Esophagus muscularis mucosa (tissue), 3 donors: ENCODE measurements around the gene CDH1.
"Not testable (repeated sequence)": the region's sequence is repeated elsewhere in the genome, so short reads cannot be mapped to it uniquely, and the experiment has no call there.

ENCODE experiments used
- EP300 ChIP-seq: sonication (generic); formaldehyde crosslinking; IDR thresholded peaks from one replicate; pipeline ENCODE4 v1.6.1; 2017; ENCODE audit warnings: antibody characterized with exemption
- TF ChIP-seq, protein P1 (sequence below), 3 experiments: fragments of 200-600 bp in 2 of 3; fragments of 450-650 bp in 1 of 3; sonication (generic) in 2 of 3; IDR thresholded peaks; one replicate each; pipeline ENCODE4 v1.5.1; 2017 to 2019; ENCODE audit warnings: antibody characterized with exemption in 3 of 3, mild to moderate bottlenecking in 2 of 3, moderate library complexity in 1 of 3

DNA sequence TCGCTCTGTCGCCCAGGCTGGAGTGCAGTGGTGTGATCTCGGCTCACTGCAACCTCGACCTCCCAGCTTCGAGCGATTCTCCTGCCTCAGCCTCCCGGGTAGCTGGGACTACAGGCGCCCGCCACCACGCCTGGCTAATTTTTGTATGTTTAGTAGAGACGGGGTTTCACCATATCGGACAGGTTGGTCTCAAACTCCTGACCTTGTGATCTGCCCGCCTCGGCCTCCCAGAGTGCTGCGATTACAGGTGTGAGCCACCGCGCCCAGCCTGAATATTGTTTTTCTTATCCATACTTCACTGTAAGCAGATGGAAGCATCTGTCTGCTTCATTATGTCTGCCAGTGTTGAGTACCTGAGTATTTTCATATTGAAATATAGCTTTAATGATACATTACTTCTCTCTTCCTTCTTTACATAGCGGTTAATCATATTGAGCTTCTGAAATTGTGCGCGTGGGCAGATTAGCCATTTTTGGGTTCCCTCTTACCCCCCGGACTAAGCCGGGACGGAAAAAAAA lies 105.9 kb downstream of the CDH1 start:
- TF ChIP-seq, protein P1, sequence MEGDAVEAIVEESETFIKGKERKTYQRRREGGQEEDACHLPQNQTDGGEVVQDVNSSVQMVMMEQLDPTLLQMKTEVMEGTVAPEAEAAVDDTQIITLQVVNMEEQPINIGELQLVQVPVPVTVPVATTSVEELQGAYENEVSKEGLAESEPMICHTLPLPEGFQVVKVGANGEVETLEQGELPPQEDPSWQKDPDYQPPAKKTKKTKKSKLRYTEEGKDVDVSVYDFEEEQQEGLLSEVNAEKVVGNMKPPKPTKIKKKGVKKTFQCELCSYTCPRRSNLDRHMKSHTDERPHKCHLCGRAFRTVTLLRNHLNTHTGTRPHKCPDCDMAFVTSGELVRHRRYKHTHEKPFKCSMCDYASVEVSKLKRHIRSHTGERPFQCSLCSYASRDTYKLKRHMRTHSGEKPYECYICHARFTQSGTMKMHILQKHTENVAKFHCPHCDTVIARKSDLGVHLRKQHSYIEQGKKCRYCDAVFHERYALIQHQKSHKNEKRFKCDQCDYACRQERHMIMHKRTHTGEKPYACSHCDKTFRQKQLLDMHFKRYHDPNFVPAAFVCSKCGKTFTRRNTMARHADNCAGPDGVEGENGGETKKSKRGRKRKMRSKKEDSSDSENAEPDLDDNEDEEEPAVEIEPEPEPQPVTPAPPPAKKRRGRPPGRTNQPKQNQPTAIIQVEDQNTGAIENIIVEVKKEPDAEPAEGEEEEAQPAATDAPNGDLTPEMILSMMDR (IDR thresholded peaks at IDR 0.05), result not testable (repeated sequence)
- not testable (repeated sequence) for TF ChIP-seq EP300
